Activated CD8-positive, alpha-beta memory T cell treated with anti-CD3 and anti-CD28 coated beads, Interleukin-2, amount 50 U/mL, for 1 hour (primary cell): ENCODE results near the gene CTTN.
"Not testable (repeated sequence)": the region's sequence is repeated elsewhere in the genome, so short reads cannot be mapped to it uniquely, and the experiment has no call there.

Source experiments
- DNase-seq: peaks from one replicate; pipeline ENCODE4 v3.0.0-alpha.2; 2020; ENCODE audit errors: extremely low read depth

The CTTN gene

DNA sequence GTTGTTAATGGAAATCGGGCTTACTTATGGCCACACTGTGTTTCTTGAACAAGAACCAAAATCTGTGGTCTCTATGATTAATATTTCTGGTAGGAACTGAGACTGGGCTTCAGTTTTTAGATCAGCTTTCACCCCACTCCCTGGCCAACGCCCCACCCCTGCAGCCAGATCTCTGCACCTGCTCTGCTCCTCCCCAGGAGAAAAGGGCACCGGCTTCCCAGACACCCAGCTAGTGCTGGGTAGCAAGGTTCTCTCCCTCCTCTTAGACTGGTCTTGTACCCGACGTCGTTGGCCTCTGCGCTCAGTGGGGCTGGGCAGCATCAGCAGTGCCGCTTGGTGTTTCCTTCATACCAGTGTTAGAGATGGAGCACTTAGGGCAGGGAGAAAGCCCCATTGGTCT, 17.0 kb upstream of the CTTN start:
- DNase-seq, result no peak

GRCh38 chr11:70381872-70382861, 16.2 kb upstream of the CTTN start:
- no peak for DNase-seq

- DNase-seq, result no peak
Measured at GRCh38 chr11:70383664-70384565, 14.4 kb upstream of the CTTN start.

- no peak for DNase-seq
Measured at GRCh38 chr11:70384566-70385152, 13.7 kb upstream of the CTTN start.

- no peak for DNase-seq
Measured at GRCh38 chr11:70387564-70387963, 10.8 kb upstream of the CTTN start.

GRCh38 chr11:70389201-70389600, 9.1 kb upstream of the CTTN start:
- no peak for DNase-seq

DNA sequence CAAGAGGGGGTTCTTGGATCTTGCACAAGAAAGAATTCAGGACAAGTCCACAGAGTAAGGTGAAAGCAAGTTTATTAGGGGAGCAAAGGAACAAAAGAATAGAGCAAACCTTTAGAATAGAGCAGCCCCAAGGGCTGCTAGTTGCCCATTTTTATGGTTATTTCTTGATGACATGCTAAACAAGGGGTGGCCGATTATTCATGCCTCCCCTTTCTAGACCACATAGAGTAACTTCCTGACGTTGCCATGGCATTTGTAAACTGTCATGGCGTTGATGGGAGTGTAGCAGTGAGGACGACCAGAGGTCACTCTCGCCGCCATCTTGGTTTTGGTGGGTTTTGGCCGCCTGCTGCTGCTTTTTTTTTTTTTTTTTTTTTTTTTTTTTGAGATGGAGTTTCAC, 7.4 kb upstream of the CTTN start:
- DNase-seq, result not testable (repeated sequence)

- DNase-seq, result no peak
Measured at GRCh38 chr11:70394211-70394950, 3.9 kb upstream of the CTTN start.

GRCh38 chr11:70397336-70397982, 870 bp upstream of the CTTN start:
- DNase-seq, result no peak

DNA sequence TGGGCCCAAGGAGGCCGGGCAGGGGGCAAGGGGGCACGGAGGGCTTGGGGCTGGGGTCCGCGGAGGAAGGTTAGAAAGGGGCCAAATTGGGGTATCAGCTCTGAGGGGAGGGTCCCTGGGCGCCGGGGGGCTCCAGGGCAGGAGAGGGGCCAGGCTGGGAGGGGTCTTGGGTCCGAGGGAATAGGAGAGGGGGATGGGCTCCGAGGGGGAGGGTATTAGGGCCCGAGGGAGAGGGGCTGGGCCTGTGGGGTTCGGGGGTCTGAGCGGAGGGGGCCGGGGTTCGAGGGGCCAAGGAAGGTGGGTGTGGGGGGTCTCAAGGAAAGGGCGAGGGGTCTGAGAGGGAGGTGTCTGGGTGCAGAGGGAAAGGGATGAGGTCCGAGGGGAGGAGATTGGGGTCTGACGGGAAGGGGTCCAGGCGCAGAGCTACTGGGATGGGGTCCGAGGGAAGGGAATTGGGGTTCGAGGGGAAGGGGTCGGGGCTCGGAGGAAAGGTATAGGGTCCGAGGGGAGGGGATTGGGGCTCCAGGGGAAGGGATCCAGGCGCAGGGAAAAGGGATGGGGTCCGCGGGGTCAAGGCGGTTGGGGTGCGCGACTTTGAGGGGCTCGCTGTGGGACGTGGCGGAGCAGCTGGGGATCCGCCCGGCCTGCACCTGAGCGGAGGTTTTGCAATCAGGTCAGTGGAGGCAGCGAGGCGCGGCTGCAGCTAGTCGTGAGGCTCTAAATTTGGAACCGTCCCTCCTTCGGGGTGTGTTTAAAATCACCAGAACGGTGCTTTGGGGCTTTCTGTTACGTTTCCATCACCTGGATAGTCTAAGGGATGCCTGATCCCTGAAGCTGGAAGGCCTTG, 728 bp downstream of the CTTN start:
- no peak for DNase-seq

GRCh38 chr11:70399681-70400112, 1.4 kb downstream of the CTTN start:
- DNase-seq, result no peak

DNA sequence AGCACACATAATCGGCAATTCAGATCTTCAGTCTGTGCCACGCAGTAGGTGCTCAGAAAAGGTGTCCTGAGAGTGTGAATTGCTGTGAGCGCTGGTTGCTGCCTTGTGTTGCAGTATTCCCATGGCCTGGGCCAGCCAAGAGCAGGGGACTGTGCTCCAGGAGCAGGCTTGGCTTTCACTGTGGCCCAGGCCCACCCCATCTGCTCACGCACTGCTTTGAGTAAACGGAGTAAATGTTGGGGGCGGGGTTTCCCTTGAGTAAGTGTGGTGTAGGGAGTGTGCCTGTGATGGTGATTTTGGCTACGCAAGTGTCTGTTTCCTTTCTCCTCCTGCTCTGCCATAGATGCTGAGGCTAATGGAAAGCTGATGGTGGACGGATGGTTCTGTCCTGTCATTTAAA, 2.3 kb downstream of the CTTN start:
- DNase-seq, result no peak

- no peak for DNase-seq
Measured at GRCh38 chr11:70402016-70402415, 3.7 kb downstream of the CTTN start.

- no peak for DNase-seq
Measured at GRCh38 chr11:70402685-70403084, 4.4 kb downstream of the CTTN start.

DNA sequence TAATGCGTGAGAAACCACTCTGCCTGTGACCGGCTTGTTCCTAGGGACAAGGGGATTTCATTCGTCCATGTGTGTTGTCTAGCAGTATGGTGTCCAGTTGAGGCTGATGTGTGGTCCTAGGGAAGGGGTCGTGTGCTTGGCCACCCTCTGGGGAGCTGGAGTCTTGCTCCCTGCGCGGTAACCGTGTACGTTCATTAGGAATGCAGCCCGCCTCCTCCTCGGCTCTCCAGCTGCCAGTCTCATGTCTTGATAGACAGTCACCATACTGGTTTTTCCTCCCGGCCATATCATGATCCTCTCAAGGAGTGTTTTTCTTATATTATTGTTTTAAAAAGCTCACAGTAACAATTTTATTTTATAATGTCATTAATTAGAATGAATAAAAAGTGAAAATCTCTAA, 5.9 kb downstream of the CTTN start:
- DNase-seq, result no peak

GRCh38 chr11:70405679-70406395, 7.5 kb downstream of the CTTN start:
- DNase-seq, result no peak

DNA sequence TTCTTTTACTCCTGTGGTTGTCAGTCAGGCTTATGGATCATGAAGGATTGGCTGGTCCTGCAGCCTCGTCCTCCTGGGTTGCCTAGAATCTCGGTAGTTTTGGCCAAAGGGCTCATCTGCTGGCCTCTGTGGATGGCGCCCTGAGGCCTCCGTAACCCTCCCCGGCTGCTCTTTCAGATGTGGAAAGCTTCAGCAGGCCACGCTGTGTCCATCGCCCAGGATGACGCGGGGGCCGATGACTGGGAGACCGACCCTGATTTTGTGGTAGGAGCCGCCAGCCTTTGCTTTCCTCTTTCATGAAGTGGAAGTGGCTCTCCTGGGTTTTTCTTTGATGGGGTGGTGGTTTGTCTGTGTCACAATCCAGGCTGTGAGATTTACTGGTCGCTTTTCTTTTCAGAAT, 8.8 kb downstream of the CTTN start:
- no peak for DNase-seq

DNA sequence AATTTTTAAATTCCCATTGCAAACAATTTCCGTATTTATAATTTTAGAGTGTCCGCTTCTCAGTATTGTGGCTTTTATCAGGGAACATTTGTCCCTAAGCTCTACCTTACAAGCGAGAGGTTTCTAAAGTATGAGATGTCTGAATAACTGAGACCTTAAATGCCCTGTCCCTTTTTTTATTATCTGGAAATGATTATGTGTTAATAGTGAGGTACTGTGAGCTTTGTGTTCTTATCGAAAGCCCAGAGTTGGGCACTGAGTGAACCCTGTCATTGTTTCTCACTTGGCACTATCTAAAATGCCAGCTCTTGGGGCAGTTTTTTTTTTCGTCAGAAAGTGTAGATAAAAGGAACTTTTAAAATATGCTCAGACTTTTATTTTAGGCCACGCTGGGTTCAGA, 9.5 kb downstream of the CTTN start:
- DNase-seq, result no peak

- DNase-seq, result not testable (repeated sequence)
Measured at GRCh38 chr11:70408326-70408725, 10.0 kb downstream of the CTTN start.
